Neural progenitor cell (in vitro differentiated cells): Measurements from ENCODE around the gene VWA3B. TPM values are rescaled to one million over a fixed set of nuclear protein-coding genes. Genes with fewer than 3 reads are reported as not detected.

Source experiments
- DNase-seq: peaks from one replicate; pipeline ENCODE4 v3.0.0-alpha.2; 2016; ENCODE audit warnings: low spot score
- H2AFZ ChIP-seq: fragments of 200-600 bp; sonication (generic); replicated peaks from 2 replicates; pipeline ENCODE4 v1.6.1; 2016; ENCODE audit warnings: antibody characterized with exemption
- H3F3A ChIP-seq: fragments of 200-600 bp; sonication (generic); 2 replicates; pipeline ENCODE4 v1.6.1; 2016; ENCODE audit warnings: antibody characterized with exemption, low read depth
- H3K27ac ChIP-seq: fragments of 200-600 bp; sonication (generic); 2 replicates; pipeline ENCODE4 v1.5.1; 2016; ENCODE audit warnings: mild to moderate bottlenecking
- H3K27me3 ChIP-seq: fragments of 200-600 bp; sonication (generic); 2 replicates; pipeline ENCODE4 v1.6.1; 2016; ENCODE audit warnings: mild to moderate bottlenecking, moderate library complexity
- H3K36me3 ChIP-seq: fragments of 200-600 bp; sonication (generic); 2 replicates; pipeline ENCODE4 v1.5.1; 2016
- H3K4me1 ChIP-seq: fragments of 200-600 bp; sonication (generic); 2 replicates; pipeline ENCODE4 v1.6.1; 2016; ENCODE audit warnings: mixed run types
- H3K4me2 ChIP-seq: fragments of 200-600 bp; sonication (generic); 2 replicates; pipeline ENCODE4 v1.6.1; 2016
- H3K4me3 ChIP-seq: fragments of 200-600 bp; sonication (generic); 2 replicates; pipeline ENCODE4 v1.5.1; 2016
- H3K79me2 ChIP-seq: fragments of 200-600 bp; sonication (generic); 2 replicates; pipeline ENCODE4 v1.6.1; 2016; ENCODE audit warnings: low read depth
- H3K9ac ChIP-seq: fragments of 200-600 bp; sonication (generic); 2 replicates; pipeline ENCODE4 v1.6.1; 2016
- H3K9me3 ChIP-seq: fragments of 200-600 bp; sonication (generic); 2 replicates; pipeline ENCODE4 v1.5.1; 2016; ENCODE audit warnings: low read depth
- H4K20me1 ChIP-seq: fragments of 200-600 bp; sonication (generic); 2 replicates; pipeline ENCODE4 v1.6.1; 2016; ENCODE audit warnings: low read depth
- H3K27ac Mint-ChIP-seq: 3 replicates; pipeline ENCODE4 v1.8.0; 2021; ENCODE audit warnings: mixed read lengths
- H3K27me3 Mint-ChIP-seq: 2 replicates; pipeline ENCODE4 v1.8.0; 2022; ENCODE audit warnings: low read depth, mild to moderate bottlenecking, inconsistent platforms, moderate library complexity, mixed read lengths; ENCODE audit not compliant: insufficient read depth
- H3K36me3 Mint-ChIP-seq: 3 replicates; pipeline ENCODE4 v1.8.0; 2021; ENCODE audit warnings: mixed read lengths
- H3K4me1 Mint-ChIP-seq: 3 replicates; pipeline ENCODE4 v1.8.0; 2021; ENCODE audit warnings: mixed read lengths
- H3K4me3 Mint-ChIP-seq: 3 replicates; pipeline ENCODE4 v1.8.0; 2021; ENCODE audit warnings: mild to moderate bottlenecking, moderate library complexity, mixed read lengths
- H3K9me3 Mint-ChIP-seq: 3 replicates; pipeline ENCODE4 v1.8.0; 2020; ENCODE audit warnings: mixed read lengths
- CTCF ChIP-seq: fragments of 200-600 bp; sonication (generic); IDR thresholded peaks from 2 replicates; pipeline ENCODE4 v1.5.1; 2017; ENCODE audit warnings: antibody characterized with exemption, mild to moderate bottlenecking
- EZH2 ChIP-seq: fragments of 200-600 bp; sonication (generic); IDR thresholded peaks from 2 replicates; pipeline ENCODE4 v1.6.1; 2017; ENCODE audit warnings: antibody characterized with exemption, mild to moderate bottlenecking, moderate library complexity
- EZH2phosphoT487 ChIP-seq: fragments of 200-600 bp; sonication (generic); IDR thresholded peaks from 2 replicates; pipeline ENCODE4 v1.6.1; 2017; ENCODE audit warnings: antibody characterized with exemption
- total RNA-seq: library from RNA; depleted of rRNA; stranded (reverse); fragments of >200 nt; gene quantifications from 2 replicates; pipeline ENCODE4 v1.2.3, GENCODE V29; 2015; ENCODE audit warnings: low replicate concordance

The VWA3B gene
- total RNA-seq, 1 donor from 2014 or later = not detected

- Mint-ChIP-seq H3K9me3 (peaks cover 7% of the 10 kb centered on the region), H3K4me1 (peaks cover 9% of the 10 kb centered on the region), H3K27me3 (no peaks in the 10 kb centered on the region), H3K36me3 (peaks cover 2% of the 10 kb centered on the region), H3K4me3 (no peak overlapping the region), H3K27ac (no peak overlapping the region)
- Histone ChIP-seq H3K9ac (no peak overlapping the region), H3K27ac (no peak overlapping the region), H3K27me3 (no peaks in the 10 kb centered on the region), H3K9me3 (peaks cover 5% of the 10 kb centered on the region), H3K4me2 (no peak overlapping the region), H3K4me1 (peaks cover 9% of the 10 kb centered on the region), H3K4me3 (no peak overlapping the region), H2AFZ (no peak overlapping the region), H3K36me3 (no peaks in the 10 kb centered on the region), H3F3A (no peaks in the 10 kb centered on the region), H3K79me2 (no peaks in the 10 kb centered on the region), H4K20me1 (no peaks in the 10 kb centered on the region)
- TF ChIP-seq EZH2phosphoT487 (no peak), CTCF (no peak), EZH2 (no peak)
- DNase-seq = no peak
Observed at GRCh38 chr2:98110741-98111140, 23.8 kb downstream of the VWA3B start.

GRCh38 chr2:98114643-98115330 is 27.8 kb downstream of the VWA3B start:
- H3K27me3 ChIP-seq = no peaks in the 10 kb centered on the region
- H3F3A ChIP-seq = no peaks in the 10 kb centered on the region
- H3K4me3 ChIP-seq = no peak overlapping the region
- no peaks in the 10 kb centered on the region for H3K36me3 ChIP-seq
- Mint-ChIP-seq H3K36me3 (peaks cover 2% of the 10 kb centered on the region), H3K9me3 (peaks cover 7% of the 10 kb centered on the region), H3K27me3 (no peaks in the 10 kb centered on the region), H3K4me3 (no peak overlapping the region), H3K27ac (no peak overlapping the region), H3K4me1 (peaks cover 13% of the 10 kb centered on the region)
- no peak overlapping the region for H3K9ac ChIP-seq
- DNase-seq = peak; percentile 38
- peaks cover 9% of the 10 kb centered on the region for H3K4me1 ChIP-seq
- no peak overlapping the region for H2AFZ ChIP-seq
- H3K4me2 ChIP-seq = no peak overlapping the region
- H3K27ac ChIP-seq = no peak overlapping the region
- no peaks in the 10 kb centered on the region for H4K20me1 ChIP-seq
- no peaks in the 10 kb centered on the region for H3K79me2 ChIP-seq
- peaks cover 5% of the 10 kb centered on the region for H3K9me3 ChIP-seq
- TF ChIP-seq EZH2 (no peak), CTCF (no peak), EZH2phosphoT487 (no peak)

GRCh38 chr2:98118161-98118560 is 31.2 kb downstream of the VWA3B start:
- H3K36me3 ChIP-seq = no peaks in the 10 kb centered on the region
- no peak overlapping the region for H3K9ac ChIP-seq
- no peaks in the 10 kb centered on the region for H3K36me3 Mint-ChIP-seq
- no peak overlapping the region for H3K4me3 Mint-ChIP-seq
- H3K79me2 ChIP-seq = no peaks in the 10 kb centered on the region
- DNase-seq = no peak
- no peak overlapping the region for H3K4me3 ChIP-seq
- H2AFZ ChIP-seq = no peak overlapping the region
- no peaks in the 10 kb centered on the region for H3K9me3 Mint-ChIP-seq
- H3K27me3 ChIP-seq = no peaks in the 10 kb centered on the region
- H3K27me3 Mint-ChIP-seq = peaks cover 2% of the 10 kb centered on the region
- H3K4me1 Mint-ChIP-seq = peaks cover 31% of the 10 kb centered on the region
- no peak overlapping the region for H3K27ac ChIP-seq
- no peaks in the 10 kb centered on the region for H3F3A ChIP-seq
- no peak overlapping the region for H3K27ac Mint-ChIP-seq
- peaks cover 9% of the 10 kb centered on the region for H3K4me1 ChIP-seq
- TF ChIP-seq EZH2 (no peak), EZH2phosphoT487 (no peak), CTCF (no peak)
- no peak overlapping the region for H3K4me2 ChIP-seq
- no peaks in the 10 kb centered on the region for H4K20me1 ChIP-seq
- H3K9me3 ChIP-seq = no peaks in the 10 kb centered on the region
